Measurements from ENCODE around the gene ATP5F1A.

GRCh38 chr18:46046688-46047087 lies 51.4 kb downstream of the ATP5F1A start:
- TF ChIP-seq, protein P1, sequence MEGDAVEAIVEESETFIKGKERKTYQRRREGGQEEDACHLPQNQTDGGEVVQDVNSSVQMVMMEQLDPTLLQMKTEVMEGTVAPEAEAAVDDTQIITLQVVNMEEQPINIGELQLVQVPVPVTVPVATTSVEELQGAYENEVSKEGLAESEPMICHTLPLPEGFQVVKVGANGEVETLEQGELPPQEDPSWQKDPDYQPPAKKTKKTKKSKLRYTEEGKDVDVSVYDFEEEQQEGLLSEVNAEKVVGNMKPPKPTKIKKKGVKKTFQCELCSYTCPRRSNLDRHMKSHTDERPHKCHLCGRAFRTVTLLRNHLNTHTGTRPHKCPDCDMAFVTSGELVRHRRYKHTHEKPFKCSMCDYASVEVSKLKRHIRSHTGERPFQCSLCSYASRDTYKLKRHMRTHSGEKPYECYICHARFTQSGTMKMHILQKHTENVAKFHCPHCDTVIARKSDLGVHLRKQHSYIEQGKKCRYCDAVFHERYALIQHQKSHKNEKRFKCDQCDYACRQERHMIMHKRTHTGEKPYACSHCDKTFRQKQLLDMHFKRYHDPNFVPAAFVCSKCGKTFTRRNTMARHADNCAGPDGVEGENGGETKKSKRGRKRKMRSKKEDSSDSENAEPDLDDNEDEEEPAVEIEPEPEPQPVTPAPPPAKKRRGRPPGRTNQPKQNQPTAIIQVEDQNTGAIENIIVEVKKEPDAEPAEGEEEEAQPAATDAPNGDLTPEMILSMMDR (IDR thresholded peaks at IDR 0.05), result no peak
- TF ChIP-seq REST (IDR thresholded peaks at IDR 0.05; ENCODE audit: insufficient read depth in 1 of 2, low read depth in 2 of 2, low read length in 1 of 2) (no peak), SIN3A (IDR thresholded peaks at IDR 0.05; ENCODE audit: borderline replicate concordance, insufficient read depth, low read depth, low read length) (no peak)

All from Panc1 (cell line).